LHCN-M2 (cell line): ENCODE results near the gene IFIT1B. TPM values are rescaled to one million over a fixed set of nuclear protein-coding genes. Genes with fewer than 3 reads are reported as not detected.
A peak's percentile ranks its signal among the peaks of the same experiment; 100 is the strongest.
"Not testable (repeated sequence)": the region's sequence is repeated elsewhere in the genome, so short reads cannot be mapped to it uniquely, and the experiment has no call there.

Experiments used
- DNase-seq: peaks from one replicate; pipeline ENCODE4 v3.0.0-alpha.2; 2012; ENCODE audit warnings: low read depth
- total RNA-seq: library from RNA; depleted of rRNA; stranded (reverse); fragments of >200 nt; gene quantifications from 2 replicates; pipeline ENCODE4 v1.2.3, GENCODE V29; 2014; rRNA removed

The IFIT1B gene
- total RNA-seq, 1 experiment from 2014 or later: not detected

- DNase-seq: not testable (repeated sequence)
Observed at GRCh38 chr10:89409282-89409681, 31.4 kb downstream of the IFIT1B start.

- DNase-seq: not testable (repeated sequence)
Observed at GRCh38 chr10:89410551-89410950, 32.7 kb downstream of the IFIT1B start.

- DNase-seq: not testable (repeated sequence)
Observed at GRCh38 chr10:89411135-89411534, 33.3 kb downstream of the IFIT1B start.

- not testable (repeated sequence) for DNase-seq
Observed at GRCh38 chr10:89412276-89412675, 34.4 kb downstream of the IFIT1B start.

- DNase-seq: no peak
Observed at GRCh38 chr10:89413398-89413912, 35.6 kb downstream of the IFIT1B start.

GRCh38 chr10:89414146-89414878 lies 36.5 kb downstream of the IFIT1B start, which contains the start of gene IFIT5:
Gene IFIT5 (plus strand): TSS chr10:89414568. CDS start chr10:89414799, 231 bp downstream.
- DNase-seq: peak; percentile 74

- DNase-seq: peak; percentile 55
Observed at GRCh38 chr10:89414879-89415821, 37.3 kb downstream of the IFIT1B start.

- no peak for DNase-seq
Observed at GRCh38 chr10:89416465-89416864, 38.6 kb downstream of the IFIT1B start.

GRCh38 chr10:89419548-89419947 lies 41.7 kb downstream of the IFIT1B start:
- DNase-seq: peak; percentile 57

- DNase-seq: no peak
Observed at GRCh38 chr10:89421018-89421476, 43.2 kb downstream of the IFIT1B start.

GRCh38 chr10:89425000-89425399 lies 47.1 kb downstream of the IFIT1B start:
- no peak for DNase-seq

GRCh38 chr10:89426230-89426868 lies 48.5 kb downstream of the IFIT1B start:
- peak; percentile 71 for DNase-seq

GRCh38 chr10:89427629-89428028 lies 49.8 kb downstream of the IFIT1B start:
- DNase-seq: peak; percentile 80

- peak; percentile 54 for DNase-seq
Observed at GRCh38 chr10:89428877-89429276, 51.0 kb downstream of the IFIT1B start.

- DNase-seq: peak; percentile 54
Observed at GRCh38 chr10:89431977-89432376, 54.1 kb downstream of the IFIT1B start.

Other genes starting within 250 kb of the IFIT1B start
- gene CH25H, start 170.7 kb upstream of the IFIT1B start, total RNA-seq: 0.06 TPM in 2 replicates
- 53.5 and 55.6 TPM in 2 replicates for gene LIPA, start 126.3 kb upstream of the IFIT1B start, total RNA-seq
- 3.9 and 9.0 TPM in 2 replicates for gene IFIT2, start 76.0 kb upstream of the IFIT1B start, total RNA-seq
- gene IFIT3, start 50.1 kb upstream of the IFIT1B start, total RNA-seq: 15.6 and 32.0 TPM in 2 replicates
- gene IFIT1, start 14.6 kb downstream of the IFIT1B start, total RNA-seq: 33.3 and 70.9 TPM in 2 replicates
- 32.1 and 40.5 TPM in 2 replicates for gene IFIT5, start 36.5 kb downstream of the IFIT1B start, total RNA-seq
- 0.45 and 0.52 TPM in 2 replicates for gene SLC16A12, start 157.5 kb downstream of the IFIT1B start, total RNA-seq